DMS114 treated with DMSO at 0.1 percent for 48 hours (cell line): ENCODE results near the gene GRIA4.

Source experiments
- DNase-seq: peaks from one replicate; lab custom pipeline; 2025; ENCODE audit not compliant: unreplicated experiment; lab: John Stamatoyannopoulos, UW

The GRIA4 gene

DNA sequence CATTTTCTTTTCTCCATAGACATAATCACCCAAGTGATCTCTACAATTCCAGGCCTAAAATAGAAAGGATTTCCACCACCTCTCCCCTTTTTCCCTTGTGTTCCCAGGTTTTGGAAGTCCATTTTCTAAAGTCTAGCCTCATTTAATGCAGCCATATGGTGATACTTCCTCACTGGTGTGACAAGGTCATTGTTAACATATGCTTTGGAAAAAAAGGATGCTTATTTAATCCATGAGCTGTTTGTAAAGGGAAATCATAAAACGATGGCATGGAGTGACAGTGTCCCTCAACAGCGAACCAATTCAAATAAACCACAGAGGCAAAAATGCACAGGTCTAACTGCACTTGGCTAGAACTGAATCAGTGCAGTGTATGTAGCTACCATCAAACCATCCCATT is 26.6 kb downstream of the GRIA4 start:
- DNase-seq, result no peak

DNA sequence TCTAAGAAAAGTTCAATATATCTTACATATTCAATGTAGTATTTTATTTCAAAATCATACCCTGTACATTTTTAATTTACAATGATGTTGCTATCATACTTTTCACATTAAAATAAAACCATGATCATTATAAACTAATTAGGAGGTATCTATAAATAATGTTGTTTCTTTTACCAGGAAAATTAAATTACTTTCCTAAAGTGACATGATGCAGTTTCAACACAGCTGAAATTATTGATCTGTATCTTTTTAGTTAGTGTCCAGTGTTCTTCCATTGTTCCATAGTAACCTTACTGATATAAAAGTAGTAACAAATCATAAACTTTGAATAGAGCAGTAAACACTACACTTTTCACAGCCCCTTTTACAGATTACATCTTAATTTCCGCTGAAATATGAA is 29.7 kb downstream of the GRIA4 start:
- no peak for DNase-seq

DNA sequence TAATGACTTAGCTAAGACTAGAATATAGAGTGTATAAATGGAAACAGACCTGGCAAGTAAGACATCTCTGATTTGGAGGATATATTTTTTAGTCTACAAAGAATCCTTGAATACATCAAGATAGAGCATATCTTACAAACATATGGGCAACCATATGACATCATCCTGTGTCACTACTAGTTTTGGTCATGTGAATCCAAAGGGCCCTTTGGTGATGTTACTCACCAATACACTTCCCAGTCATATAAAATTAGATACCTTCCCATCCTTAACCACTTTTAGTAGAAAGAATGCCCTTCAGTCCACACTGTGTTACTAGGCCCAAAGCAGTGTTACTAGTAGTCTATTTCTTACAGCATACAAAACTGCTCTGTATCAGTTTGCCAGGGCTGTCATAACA is 31.6 kb downstream of the GRIA4 start:
- no peak for DNase-seq

DNA sequence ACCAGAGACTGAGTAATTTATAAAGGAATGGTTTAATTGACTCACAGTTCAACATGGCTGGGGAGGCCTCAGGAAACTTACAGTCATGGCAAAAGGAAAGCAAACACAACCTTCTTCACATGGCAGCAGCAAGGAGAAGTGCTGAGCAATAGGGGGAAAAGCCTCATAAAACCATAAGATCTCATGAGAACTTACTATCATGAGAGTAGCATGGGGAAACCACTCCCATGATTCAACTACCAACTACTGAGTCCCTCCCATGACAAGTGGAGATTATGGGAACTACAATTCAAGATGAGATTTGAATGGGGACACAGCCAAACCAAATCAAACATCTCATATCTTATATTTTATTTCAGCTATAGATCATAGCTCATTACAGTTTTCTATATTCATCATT is 33.0 kb downstream of the GRIA4 start:
- DNase-seq, result no peak

DNA sequence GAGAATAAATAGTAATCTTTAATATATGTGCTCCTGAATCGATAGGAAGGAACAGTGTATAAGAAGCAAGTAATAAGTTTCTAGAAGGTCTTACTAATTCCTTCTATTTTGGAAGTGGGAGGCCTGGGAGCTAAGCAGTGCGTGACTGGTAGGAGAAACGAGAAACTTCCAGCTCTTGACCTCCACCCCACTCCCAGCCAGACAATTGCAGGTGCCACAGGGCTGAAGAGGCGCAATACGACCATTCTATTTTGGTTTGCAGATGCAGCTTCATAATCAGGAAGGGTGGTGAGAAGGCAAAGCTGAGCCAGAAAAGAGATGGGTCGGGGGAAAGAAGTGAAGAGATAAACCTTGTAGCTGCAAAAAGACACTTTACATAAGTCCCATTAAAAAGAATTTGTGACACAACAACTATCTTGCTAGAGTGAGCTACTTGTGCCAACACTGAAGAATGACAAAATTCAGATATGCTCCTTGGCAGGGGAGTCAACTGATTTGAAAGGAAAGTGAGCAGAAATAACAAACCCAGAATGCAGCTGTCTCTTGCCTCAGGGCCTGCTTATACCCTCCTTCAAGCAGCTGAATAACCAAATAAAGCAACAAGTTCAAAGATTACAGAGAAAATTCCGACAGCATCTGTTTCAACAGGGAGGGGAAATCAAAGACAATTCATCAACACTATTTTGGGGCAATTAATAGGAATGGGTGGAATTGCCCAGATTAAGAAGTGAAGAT is 35.1 kb downstream of the GRIA4 start:
- no peak for DNase-seq

DNA sequence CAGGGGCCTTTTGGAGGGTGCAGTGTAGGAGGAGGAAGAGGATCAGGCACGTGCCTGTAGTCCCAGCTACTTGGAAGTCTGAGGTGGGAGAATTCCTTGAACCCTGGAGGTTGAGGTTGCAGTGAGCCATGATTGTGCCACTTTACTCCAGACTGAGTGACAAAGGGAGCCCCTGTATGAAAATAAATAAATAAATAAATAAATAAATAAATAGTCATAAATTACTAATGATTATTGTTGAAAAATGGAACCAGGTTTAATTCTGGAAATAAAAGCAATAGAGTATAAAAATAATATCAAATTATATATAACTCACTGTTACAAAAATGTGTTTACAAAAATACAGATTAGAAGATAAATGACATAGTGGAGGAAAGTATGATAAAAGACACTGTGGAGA is 37.9 kb downstream of the GRIA4 start:
- DNase-seq, result no peak

DNA sequence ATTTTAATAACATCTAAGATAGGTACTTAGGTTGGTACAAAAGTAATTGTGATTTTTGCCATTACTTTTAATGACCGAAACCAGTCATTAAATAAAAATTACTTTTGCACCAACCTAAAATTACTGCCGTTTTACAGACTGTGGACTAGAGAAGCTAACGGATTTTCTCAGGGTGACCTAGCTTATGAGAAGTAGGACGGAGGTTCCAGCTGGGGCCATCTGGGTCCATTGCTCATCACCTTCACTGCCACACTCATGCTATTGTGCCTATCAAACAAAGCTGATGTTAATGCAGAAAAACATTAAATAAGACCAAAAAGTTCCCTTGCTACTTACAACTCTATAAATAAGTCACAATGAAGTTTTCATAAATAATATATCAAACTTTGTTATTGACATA is 38.9 kb downstream of the GRIA4 start:
- no peak for DNase-seq

DNA sequence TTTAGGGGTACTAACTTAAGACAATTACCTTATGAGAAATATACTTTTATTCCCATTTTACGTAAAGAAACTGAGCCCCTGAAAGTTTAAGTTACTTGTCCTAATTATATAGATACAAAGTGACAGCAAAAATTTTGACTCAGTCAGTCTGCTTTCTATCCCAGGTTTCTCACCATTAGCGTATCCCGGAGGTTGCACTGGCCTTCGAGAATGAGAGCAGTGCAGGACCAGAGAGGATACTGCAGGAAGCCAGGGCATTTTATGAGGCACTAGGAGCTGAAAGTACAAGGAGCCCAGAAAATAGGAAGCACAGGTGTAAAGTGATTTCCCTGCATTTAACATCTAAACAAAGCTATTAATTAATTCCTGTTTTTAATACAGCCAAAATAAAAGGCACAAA is 55.4 kb downstream of the GRIA4 start:
- no peak for DNase-seq

DNA sequence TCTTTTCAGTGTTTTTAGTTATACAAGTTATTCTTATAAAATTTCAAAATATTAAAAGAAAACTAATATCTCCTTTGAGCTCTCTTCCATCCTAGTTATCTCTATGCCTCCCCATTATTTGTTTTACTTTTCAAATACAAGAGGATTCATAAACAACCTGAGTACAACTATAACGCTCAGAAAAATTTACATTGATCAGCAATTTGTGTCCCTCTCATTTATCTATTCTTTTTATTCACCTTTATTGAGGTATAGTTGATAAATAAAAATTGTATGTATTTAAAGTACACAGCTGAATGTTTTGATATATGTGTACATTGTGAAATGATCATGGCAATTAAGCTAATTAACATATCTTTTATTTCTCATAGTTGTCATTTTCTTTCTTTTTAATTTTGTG is 57.6 kb downstream of the GRIA4 start:
- DNase-seq, result no peak

DNA sequence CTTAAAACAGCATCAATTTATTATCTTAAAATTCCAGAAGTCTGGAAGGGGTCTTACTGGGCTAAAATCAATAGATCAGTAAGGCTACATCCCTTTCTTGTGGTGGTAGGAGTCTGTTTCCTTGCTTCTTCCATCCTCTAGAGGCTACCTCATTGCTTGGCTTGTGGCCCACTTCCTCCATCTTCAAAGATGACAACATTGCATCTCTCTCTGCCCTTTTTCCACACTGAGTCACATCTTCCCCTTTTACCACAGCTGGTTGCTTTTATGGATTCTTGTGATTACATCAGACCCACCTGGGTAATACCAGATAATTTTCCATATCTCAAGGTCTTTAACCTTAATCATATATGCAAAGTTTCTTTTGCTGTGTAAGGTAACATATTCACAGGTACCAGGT is 60.9 kb downstream of the GRIA4 start:
- DNase-seq, result no peak

DNA sequence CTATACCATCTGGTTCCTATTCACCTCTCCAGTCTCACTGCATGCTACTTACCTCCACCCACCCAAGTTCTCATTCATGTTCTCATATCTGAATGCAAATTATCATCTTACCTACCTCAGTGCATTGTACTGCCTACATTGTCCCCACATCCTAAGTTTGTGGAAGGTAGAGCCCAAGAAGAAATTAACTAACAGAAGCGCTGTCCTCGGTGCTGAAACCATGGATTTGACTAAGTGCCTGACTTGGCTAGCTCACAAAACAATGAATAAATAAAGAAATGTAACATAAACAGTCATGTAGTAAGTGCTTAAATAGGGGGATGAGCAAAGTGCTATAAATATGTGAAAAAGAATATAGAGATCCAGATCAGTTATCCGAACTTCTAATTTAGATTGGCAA is 63.2 kb downstream of the GRIA4 start:
- no peak for DNase-seq

DNA sequence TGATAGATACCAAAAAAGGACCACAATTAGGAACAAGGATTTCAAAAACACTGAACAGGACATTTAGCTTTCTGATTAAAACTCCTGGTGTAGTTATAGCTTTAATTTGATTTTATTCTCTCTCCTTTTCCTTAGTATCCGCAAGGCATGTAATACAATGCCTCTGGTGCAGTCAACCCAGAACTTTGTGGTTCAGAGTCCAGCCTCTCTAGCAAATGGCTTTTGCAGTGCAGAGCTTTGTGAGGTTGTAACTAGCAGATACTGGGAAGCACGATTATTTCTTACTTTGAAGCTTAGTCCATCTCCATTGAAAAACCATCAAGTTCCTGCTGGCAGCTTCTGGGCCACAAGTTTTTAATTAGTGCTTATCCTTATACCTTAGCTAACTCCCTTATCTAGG is 79.8 kb downstream of the GRIA4 start:
- no peak for DNase-seq

DNA sequence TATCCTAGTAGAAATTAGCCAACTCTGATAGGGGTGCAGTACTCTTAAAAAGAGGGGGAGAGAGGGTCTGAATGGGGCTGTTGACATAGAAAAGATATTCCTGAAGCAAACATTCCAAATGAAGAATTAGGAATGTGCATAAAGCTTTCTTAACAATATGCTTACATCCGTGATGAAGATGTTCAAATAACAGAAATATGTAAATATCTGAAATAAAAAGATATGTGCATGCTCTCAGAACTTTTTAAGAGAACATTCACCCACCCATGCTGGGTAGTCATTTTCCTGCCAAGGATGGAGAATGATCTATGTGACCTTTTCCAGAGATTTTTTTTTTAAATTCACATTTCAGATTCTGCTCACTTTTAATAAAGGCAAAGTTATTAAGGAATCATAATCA is 80.6 kb downstream of the GRIA4 start:
- no peak for DNase-seq

DNA sequence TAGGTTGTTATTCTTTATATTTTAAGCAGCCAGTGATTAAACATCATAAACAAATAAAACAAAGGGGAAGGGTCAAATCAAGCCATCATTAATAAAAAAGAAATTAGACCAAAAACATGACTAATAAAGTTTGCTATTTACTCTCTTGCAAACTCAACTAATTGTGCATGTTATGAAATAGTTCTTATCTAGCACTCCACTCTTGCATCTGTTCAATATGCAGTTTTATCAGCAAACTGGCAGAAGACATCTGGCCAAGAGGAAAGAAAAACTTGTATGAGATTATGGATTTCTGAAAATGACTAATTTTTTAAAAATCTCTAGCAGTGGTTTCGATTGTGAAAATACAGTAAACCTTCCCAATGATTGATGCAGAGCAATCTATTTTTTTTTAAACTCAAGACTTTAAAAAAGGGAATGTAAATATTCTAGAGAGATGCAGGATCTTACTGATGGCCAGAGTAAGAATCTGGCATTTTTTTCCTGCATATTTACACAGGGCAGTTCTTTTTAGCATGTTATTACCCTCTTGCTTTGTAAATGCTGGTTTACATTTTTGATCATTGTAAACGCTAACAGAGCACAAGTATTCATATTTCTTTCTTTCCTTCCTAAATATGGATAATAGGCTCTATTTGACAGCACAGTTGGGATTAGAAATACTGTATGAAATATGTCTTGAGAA is 83.3 kb downstream of the GRIA4 start:
- no peak for DNase-seq

DNA sequence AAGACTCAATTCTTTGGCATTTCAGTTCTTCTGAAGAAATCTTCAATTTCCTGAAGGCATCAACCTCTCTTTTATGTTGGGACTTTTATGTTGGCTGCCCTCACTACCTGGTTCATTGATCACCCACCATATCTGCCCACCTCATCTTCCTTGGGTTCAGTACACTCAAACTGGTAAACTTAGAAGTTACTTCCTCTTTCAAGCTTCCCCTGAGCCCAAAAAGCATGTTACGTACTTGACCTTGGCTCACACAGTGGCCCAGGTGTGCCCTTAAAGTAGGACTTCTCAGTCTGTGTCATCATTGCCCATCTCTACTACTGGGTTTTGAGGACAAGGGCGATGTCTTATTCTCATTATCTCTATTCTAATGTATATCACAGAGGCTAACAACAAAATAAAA is 86.1 kb downstream of the GRIA4 start:
- DNase-seq, result no peak

DNA sequence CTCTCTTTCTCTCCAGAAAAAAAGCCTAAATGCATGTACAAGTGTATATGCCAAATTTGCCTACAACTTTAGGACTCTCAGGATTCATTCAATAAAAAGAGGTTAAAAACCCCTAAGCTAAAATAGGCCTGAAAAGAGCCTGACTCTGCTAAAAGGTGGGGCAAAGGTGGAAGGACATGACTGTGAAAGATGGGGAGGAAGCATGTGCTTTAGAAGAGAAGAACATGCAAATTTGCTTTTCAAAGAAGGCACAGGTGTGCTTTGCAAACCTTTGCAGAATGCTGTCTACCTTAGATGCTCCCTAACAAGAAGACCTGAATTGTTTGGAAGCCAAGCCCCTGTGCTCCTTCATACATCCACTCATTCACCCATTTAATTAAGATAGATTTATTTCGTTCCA is 87.4 kb downstream of the GRIA4 start:
- DNase-seq, result no peak

DNA sequence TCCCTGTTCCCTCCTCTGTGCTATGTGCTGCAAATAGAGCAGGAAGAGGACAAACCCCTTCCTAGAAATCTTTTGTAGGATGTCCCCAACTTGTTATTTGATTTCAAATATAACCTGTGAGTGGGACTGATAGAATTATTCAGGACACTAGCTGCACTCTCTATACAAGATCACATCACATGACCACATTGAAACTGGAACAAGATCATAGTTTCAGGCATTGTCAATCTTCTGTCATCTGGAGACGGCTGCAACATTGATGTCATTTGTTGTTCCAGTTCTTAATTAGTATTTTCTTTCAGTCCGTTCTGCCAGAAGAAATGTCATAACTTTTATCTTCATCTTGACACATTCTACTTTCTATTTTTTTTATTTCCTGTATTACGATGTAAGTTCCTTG is 89.3 kb downstream of the GRIA4 start:
- DNase-seq, result no peak

DNA sequence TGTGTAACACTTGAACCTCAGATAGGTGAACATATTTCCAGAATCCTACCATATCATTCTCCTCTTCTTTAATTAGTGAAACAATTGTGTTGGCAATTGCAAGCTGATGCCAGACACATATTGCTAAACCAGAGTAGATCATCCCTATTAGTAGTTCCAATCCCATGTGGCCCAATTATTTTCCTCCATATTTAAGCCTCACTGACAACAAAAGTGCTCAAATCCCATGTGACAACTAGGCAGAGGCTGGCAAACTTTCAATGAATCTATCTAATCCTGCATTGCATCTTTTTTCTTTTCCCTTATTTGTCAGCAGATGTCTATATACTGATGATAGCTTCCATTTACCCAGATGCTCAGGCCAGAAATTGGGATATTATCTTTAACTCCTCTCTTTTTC is 90.4 kb downstream of the GRIA4 start:
- DNase-seq, result no peak

DNA sequence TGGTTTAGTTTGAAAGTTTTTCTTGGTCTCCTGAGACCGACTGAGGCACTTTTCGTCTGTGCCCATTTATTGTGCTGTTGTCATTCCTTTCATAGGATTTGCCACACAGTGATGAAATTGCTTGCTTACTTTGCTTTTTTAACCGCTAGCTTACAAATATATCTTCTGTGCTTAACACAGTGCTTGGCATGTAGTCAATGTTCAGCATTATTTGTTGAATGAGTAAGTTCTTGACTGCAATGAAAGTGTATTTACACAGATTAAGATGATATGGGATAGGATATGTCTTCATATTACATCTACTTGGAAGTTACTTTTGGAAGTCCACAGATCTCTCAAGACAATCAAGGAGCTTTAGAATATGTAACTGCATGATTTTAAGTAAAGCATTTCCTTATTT is 91.2 kb downstream of the GRIA4 start:
- DNase-seq, result no peak

DNA sequence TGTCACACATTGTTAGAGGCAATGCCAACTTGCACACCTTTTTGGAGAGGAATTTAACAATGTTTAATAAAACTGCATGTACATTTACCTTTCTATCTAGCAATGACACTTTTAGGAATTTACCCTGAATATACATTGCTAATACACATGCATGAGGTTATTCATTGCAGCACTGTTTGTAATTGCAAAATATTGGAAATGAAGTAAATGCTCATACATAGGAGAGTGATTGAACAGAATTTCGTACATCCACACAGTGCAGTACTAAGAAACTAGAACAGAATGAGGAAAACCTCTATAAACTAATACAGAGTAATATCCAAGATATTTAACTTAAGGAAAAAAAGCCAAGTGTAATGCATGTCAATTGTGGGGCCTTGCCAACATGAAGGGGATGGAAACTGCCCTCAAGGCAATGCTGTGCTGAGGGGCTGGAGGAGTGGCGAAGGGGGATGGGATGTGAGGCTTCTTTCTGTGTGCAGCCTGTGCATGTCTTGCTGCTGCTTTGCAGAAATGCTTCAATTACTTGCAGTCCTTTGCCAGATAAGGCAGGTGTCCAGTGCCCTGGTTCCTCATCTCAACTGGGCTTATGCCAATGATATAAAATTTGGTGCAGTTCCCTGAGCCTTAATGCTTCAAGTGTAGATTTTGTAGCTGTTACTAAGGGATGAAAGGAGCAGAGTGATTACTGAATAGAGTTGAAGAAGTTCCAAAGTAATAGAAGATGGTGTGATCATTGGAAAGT is 96.1 kb downstream of the GRIA4 start:
- DNase-seq, result no peak

DNA sequence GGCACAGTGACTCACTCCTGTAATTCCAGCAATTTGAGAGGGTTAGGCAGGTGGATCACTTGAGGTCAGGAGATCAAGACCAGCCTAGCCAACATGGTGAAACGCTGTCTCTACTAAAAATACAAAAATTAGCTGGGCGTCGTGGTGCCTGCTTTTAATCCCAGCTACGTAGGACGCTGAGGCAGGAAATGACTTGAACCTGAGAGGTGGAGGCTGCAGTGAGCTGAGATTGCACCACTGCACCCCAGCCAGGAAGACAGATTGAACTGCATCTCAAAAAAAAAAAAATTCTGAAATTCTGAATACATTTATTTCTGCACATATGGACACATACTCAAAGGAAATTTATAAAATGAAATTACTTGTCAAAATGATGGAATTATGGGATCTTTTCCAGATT is 103.2 kb downstream of the GRIA4 start:
- no peak for DNase-seq

DNA sequence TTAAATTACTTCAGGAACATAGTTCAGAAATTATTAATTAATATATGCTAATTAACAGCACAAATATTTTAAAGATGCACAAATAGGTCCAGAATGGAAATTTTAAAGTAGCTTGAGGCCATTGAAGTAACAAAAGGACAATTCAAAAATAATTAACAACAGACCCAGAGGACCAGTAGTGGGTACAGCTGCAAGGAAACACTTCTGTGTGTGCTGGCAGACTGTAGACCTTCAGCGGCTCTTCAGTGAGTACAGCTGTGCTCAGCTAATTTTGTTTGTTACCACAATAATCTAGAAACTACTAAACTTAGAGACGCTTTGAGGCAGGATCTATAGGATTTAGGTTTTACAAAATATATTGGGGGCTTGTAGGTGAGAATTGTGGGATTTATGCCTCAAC is 103.8 kb downstream of the GRIA4 start:
- DNase-seq, result no peak
